HEK293T (cell line): ENCODE measurements around the gene MGMT.

Experiments used
- FOXK2 ChIP-seq: fragments of 450-650 bp; IDR thresholded peaks from 2 replicates; pipeline ENCODE4 v1.6.1; 2016; ENCODE audit warnings: mild to moderate bottlenecking
- FOXM1 ChIP-seq: fragments of 450-650 bp; IDR thresholded peaks from 2 replicates; pipeline ENCODE4 v1.6.1; 2017; ENCODE audit warnings: mild to moderate bottlenecking, borderline replicate concordance
- HDGF ChIP-seq: fragments of 450-650 bp; IDR thresholded peaks from 2 replicates; pipeline ENCODE4 v1.6.1; 2017; ENCODE audit warnings: antibody characterized with exemption, borderline replicate concordance
- LEF1 ChIP-seq: fragments of 450-650 bp; IDR thresholded peaks from 2 replicates; pipeline ENCODE4 v1.6.1; 2017; ENCODE audit warnings: mild to moderate bottlenecking, borderline replicate concordance
- SP1 ChIP-seq: fragments of 450-650 bp; IDR thresholded peaks from 2 replicates; pipeline ENCODE4 v1.6.1; 2017
- SUZ12 ChIP-seq: fragments of 450-650 bp; IDR thresholded peaks from 2 replicates; pipeline ENCODE4 v1.6.1; 2016; ENCODE audit warnings: mild to moderate bottlenecking
- TARDBP ChIP-seq: fragments of 450-650 bp; IDR thresholded peaks from 2 replicates; pipeline ENCODE4 v1.6.1; 2016
- ZNF384 ChIP-seq: fragments of 450-650 bp; IDR thresholded peaks from 2 replicates; pipeline ENCODE4 v1.6.1; 2016

GRCh38 chr10:129631870-129632623 lies 165.0 kb downstream of the MGMT start:
- TF ChIP-seq TARDBP (no peak), FOXK2 (no peak), ZNF384 (no peak), HDGF (no peak), SP1 (no peak), LEF1 (no peak), FOXM1 (no peak), SUZ12 (no peak)
